Measurements from ENCODE around the gene PIGT. TPM values are rescaled to one million over a fixed set of nuclear protein-coding genes. Genes with fewer than 3 reads are reported as not detected.

The PIGT gene
- total RNA-seq, 1 experiment from 2014 or later = 71.4 TPM

DNA sequence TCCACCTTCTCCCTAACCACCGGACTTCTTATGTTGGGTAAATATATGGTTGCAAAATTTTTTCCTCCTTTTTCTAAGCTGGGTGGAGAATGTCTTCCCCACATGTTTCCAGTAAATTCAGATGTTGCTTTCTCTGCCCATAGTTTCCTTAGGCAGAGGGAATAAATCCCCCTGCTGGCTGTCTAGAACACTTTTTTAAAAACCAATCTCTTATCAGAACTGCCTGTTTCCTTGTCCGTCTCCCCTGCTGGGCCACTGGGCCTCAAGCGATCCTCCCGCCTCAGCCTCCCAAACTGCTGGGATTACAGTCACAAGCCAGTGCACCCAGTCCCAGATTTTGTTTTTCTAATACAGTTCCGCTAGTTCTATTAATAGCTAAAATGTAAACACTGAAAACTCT, 43.7 kb downstream of the PIGT start:
- Histone ChIP-seq H3K4me1 (ENCODE audit: control insufficient read depth in 1 of 2, insufficient read depth in 2 of 2, low read length in 2 of 2) (peaks cover 0 to 6% of the 10 kb centered on the region in 2 experiments; a peak in 2 of 4 replicates), H4K20me1 (ENCODE audit: insufficient read depth) (no peaks in the 10 kb centered on the region), H3K4me3 (replicated peaks in 1 of 2; ENCODE audit: low read depth in 1 of 2, low read length in 2 of 2) (no peak overlapping the region), H3K9me2 (ENCODE audit: insufficient read depth) (no peaks in the 10 kb centered on the region), H3K4me2 (ENCODE audit: low read length) (no peak overlapping the region), H3K9me3 (ENCODE audit: control insufficient read depth in 1 of 2, insufficient read depth in 1 of 2, low read depth in 1 of 2, low read length in 2 of 2) (no peaks in the 10 kb centered on the region), H3K79me2 (ENCODE audit: insufficient read depth, low read length) (no peaks in the 10 kb centered on the region), H3K36me3 (ENCODE audit: control insufficient read depth in 1 of 2, insufficient read depth in 2 of 2, low read length in 2 of 2) (no peaks in the 10 kb centered on the region), H3K27me3 (ENCODE audit: insufficient read depth, low read length) (peaks cover 7% of the 10 kb centered on the region; the same call in 1 of the 2 replicates), H3K27ac (ENCODE audit: low read depth, low read length) (no peak overlapping the region), H2AFZ (ENCODE audit: low read depth, low read length, poor library complexity, severe bottlenecking) (no peak overlapping the region), H3K9ac (ENCODE audit: low read length) (no peak overlapping the region)
- TF ChIP-seq, protein P1, sequence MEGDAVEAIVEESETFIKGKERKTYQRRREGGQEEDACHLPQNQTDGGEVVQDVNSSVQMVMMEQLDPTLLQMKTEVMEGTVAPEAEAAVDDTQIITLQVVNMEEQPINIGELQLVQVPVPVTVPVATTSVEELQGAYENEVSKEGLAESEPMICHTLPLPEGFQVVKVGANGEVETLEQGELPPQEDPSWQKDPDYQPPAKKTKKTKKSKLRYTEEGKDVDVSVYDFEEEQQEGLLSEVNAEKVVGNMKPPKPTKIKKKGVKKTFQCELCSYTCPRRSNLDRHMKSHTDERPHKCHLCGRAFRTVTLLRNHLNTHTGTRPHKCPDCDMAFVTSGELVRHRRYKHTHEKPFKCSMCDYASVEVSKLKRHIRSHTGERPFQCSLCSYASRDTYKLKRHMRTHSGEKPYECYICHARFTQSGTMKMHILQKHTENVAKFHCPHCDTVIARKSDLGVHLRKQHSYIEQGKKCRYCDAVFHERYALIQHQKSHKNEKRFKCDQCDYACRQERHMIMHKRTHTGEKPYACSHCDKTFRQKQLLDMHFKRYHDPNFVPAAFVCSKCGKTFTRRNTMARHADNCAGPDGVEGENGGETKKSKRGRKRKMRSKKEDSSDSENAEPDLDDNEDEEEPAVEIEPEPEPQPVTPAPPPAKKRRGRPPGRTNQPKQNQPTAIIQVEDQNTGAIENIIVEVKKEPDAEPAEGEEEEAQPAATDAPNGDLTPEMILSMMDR (IDR thresholded peaks at IDR 0.05 in 2 of 3, conservative IDR thresholded peaks at IDR 0.05 in 1 of 3; ENCODE audit: borderline replicate concordance in 1 of 3, insufficient read depth in 1 of 3, low read depth in 2 of 3, low read length in 2 of 3) = peak in 2 of 3 experiments; percentile 10 to 26; a peak in 1 of 6 replicates
- no peak for TF ChIP-seq POLR2A (IDR thresholded peaks at IDR 0.05; ENCODE audit: borderline replicate concordance, extremely low read depth, insufficient read depth, insufficient read length)
- TF ChIP-seq SP1 (IDR thresholded peaks at IDR 0.05; ENCODE audit: low read depth) = no peak
- 0 out of 2 replicates have a peak, but pooled peaks have one; percentile 13 for TF ChIP-seq RAD21 (IDR thresholded peaks at IDR 0.05; ENCODE audit: low read depth)
- peak; percentile 62 for ATAC-seq
- BruUV-seq (replicated peaks) = no TSS peak
- ChIA-PET CTCF (interaction anchor here (0.7 to 2.3 kb wide), 3 partner anchors 10 to 312 kb away, joined by 3 to 8 read pairs (median 7); no protein-coding TSS in a partner anchor), POLR2A (no interaction called here), RAD21 (ENCODE audit: low non-redundant PET in 1 of 2, low total read pairs in 2 of 2, uncharacterized antibody in 2 of 2, unreplicated experiment in 2 of 2) (interaction anchor here in 1 of 2 experiments (2.0 kb wide), 1 partner anchor 311 kb away, joined by 4 read pairs; no protein-coding TSS in a partner anchor)
- intact Hi-C loops (cut with micrococcal nuclease) = no loop called here
- DNase-seq (ENCODE audit: low read depth, low spot score) = no peak

DNA sequence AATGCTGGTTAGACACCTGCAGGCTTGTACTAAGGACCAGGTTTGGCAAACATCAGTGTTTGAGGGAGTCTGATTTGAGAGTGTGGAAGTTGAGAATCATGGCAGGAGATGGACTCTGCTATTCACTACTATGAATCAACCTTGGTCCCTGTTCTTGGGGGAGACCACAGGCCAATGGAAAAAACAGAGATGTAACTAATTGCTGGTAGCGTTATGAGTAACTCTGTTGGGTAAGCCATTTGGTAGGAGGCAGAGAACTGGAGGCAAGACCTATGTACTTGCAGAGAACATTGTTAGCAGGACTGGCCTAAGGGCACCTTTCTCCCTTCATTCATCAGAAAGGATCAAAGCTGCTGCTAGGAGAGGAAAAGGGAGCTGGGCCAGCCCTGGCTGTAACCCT, 45.3 kb downstream of the PIGT start:
- CTCF ChIA-PET = interaction anchor here (2.3 kb wide), 1 partner anchor 11 kb away, joined by 8 read pairs; no protein-coding TSS in a partner anchor
- RAD21 ChIA-PET (ENCODE audit: low non-redundant PET in 1 of 2, low total read pairs in 2 of 2, uncharacterized antibody in 2 of 2, unreplicated experiment in 2 of 2) = no interaction called here
- no peak for TF ChIP-seq SRF (IDR thresholded peaks at IDR 0.05; ENCODE audit: low read depth)
- TF ChIP-seq, protein P1 (IDR thresholded peaks at IDR 0.05 in 2 of 3, conservative IDR thresholded peaks at IDR 0.05 in 1 of 3; ENCODE audit: borderline replicate concordance in 1 of 3, insufficient read depth in 1 of 3, low read depth in 2 of 3, low read length in 2 of 3) = no peak
- no peak for TF ChIP-seq RAD21 (IDR thresholded peaks at IDR 0.05; ENCODE audit: low read depth)
- no peak for TF ChIP-seq EZH2phosphoT487 (IDR thresholded peaks at IDR 0.05; ENCODE audit: borderline replicate concordance)
- TF ChIP-seq, protein P2, sequence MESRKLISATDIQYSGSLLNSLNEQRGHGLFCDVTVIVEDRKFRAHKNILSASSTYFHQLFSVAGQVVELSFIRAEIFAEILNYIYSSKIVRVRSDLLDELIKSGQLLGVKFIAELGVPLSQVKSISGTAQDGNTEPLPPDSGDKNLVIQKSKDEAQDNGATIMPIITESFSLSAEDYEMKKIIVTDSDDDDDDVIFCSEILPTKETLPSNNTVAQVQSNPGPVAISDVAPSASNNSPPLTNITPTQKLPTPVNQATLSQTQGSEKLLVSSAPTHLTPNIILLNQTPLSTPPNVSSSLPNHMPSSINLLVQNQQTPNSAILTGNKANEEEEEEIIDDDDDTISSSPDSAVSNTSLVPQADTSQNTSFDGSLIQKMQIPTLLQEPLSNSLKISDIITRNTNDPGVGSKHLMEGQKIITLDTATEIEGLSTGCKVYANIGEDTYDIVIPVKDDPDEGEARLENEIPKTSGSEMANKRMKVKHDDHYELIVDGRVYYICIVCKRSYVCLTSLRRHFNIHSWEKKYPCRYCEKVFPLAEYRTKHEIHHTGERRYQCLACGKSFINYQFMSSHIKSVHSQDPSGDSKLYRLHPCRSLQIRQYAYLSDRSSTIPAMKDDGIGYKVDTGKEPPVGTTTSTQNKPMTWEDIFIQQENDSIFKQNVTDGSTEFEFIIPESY (IDR thresholded peaks at IDR 0.05; ENCODE audit: extremely low read depth, insufficient replicate concordance, low read length) = no peak
- TF ChIP-seq, protein P3, sequence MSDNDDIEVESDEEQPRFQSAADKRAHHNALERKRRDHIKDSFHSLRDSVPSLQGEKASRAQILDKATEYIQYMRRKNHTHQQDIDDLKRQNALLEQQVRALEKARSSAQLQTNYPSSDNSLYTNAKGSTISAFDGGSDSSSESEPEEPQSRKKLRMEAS (IDR thresholded peaks at IDR 0.05) = no peak
- no peak for TF ChIP-seq ZNF274 (IDR thresholded peaks at IDR 0.05; ENCODE audit: low read depth, low read length)
- no peak for TF ChIP-seq SIN3A (IDR thresholded peaks at IDR 0.05; ENCODE audit: low read depth)
- TF ChIP-seq POLR2A (IDR thresholded peaks at IDR 0.05; ENCODE audit: borderline replicate concordance, extremely low read depth, insufficient read depth, insufficient read length) = no peak
- no peak for TF ChIP-seq TCF7L2 (IDR thresholded peaks at IDR 0.05; ENCODE audit: borderline replicate concordance, extremely low read depth, insufficient read depth, insufficient read length)

More for the DNA sequence above, 45.3 kb downstream of the PIGT start:
- no peaks in the 10 kb centered on the region for H3K9me3 ChIP-seq (ENCODE audit: control insufficient read depth in 1 of 2, insufficient read depth in 1 of 2, low read depth in 1 of 2, low read length in 2 of 2)
- H3K9ac ChIP-seq (ENCODE audit: low read length) = no peak overlapping the region
- no peaks in the 10 kb centered on the region for H3K79me2 ChIP-seq (ENCODE audit: insufficient read depth, low read length)
- POLR2A ChIA-PET = no interaction called here
- no peak overlapping the region for H3K4me2 ChIP-seq (ENCODE audit: low read length)
- no peak for DNase-seq (ENCODE audit: low read depth, low spot score)
- no peaks in the 10 kb centered on the region for H3K9me2 ChIP-seq (ENCODE audit: insufficient read depth)
- no TSS peak for BruUV-seq (replicated peaks)
- peaks cover 20% of the 10 kb centered on the region for H3K27me3 ChIP-seq (ENCODE audit: insufficient read depth, low read length)
- H3K4me3 ChIP-seq (replicated peaks in 1 of 2; ENCODE audit: low read depth in 1 of 2, low read length in 2 of 2) = no peak overlapping the region
- no peak overlapping the region for H3K27ac ChIP-seq (ENCODE audit: low read depth, low read length)
- H2AFZ ChIP-seq (ENCODE audit: low read depth, low read length, poor library complexity, severe bottlenecking) = no peak overlapping the region
- intact Hi-C loops (cut with micrococcal nuclease) = no loop called here
- no peaks in the 10 kb centered on the region for H3K36me3 ChIP-seq (ENCODE audit: control insufficient read depth in 1 of 2, insufficient read depth in 2 of 2, low read length in 2 of 2)
- H3K4me1 ChIP-seq (ENCODE audit: control insufficient read depth in 1 of 2, insufficient read depth in 2 of 2, low read length in 2 of 2) = peaks cover 0 to 6% of the 10 kb centered on the region in 2 experiments; a peak in 2 of 4 replicates
- no peak for ATAC-seq
- no peaks in the 10 kb centered on the region for H4K20me1 ChIP-seq (ENCODE audit: insufficient read depth)
